ENCODE results near the gene GUCY1A2.
A peak's percentile ranks its signal among the peaks of the same experiment; 100 is the strongest.

Gene GUCY1A2

DNA sequence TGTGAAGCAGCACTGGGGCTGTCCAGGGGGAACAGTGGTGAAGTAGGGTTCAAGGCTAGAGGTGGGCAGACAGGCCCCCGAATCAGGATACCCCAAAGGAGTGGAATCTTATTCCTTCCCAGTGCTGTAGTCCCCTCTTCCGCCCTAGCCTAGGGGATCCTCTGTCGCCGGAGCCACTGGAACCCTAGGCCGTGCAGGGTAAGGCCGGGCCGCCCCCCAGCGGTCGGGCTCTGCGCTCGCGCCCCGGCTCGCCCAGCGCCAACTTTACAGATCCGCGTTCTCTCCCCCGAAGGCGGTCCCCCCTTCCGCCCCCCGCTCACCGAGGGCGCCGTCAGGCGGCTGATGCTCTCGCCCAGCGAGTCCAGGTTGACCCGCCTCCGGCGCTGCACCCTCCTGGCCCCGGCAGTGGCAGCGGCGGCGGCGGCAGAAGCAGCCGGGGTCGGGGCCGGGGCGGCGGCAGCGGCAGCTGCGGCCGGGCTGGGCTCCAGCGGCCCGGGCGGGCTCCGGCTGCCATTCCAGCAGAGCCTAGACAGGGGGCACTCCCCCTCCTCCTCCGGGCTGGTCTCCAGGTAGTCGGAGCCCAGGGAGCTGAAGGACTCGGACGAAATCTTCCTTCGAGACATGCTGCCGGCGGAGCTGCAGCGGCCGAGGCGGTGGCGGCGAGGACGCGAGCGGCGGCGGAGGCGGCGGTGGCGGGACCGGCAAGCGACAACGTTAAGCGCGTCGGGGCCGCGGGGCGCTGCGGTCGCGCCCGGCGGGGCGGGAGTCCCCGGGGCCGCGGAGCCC is 650 bp downstream of the GUCY1A2 start:
- Histone ChIP-seq H3K27me3 (ENCODE audit: low read depth) (peaks cover 16% of the 10 kb centered on the region), H3K4me1 (no peaks in the 10 kb centered on the region), H3K9me3 (no peaks in the 10 kb centered on the region), H3K4me3 (peak overlapping the region; percentile 26), H3K36me3 (replicated peaks) (no peaks in the 10 kb centered on the region)
- DNase-seq (ENCODE audit: low spot score in 2 of 2) = peak; percentile 28 to 65
- in situ Hi-C loops (cut with MboI; ENCODE audit: low sequenced_read_pairs) = loop anchor here (25.0 kb wide), 1 partner anchor 305 kb away; no protein-coding TSS in a partner anchor

- in situ Hi-C loops (cut with MboI; ENCODE audit: low sequenced_read_pairs) = loop anchor here (25.0 kb wide), 1 partner anchor 305 kb away; no protein-coding TSS in a partner anchor
Measured at GRCh38 chr11:107017104-107017432, 1.2 kb downstream of the GUCY1A2 start.

DNA sequence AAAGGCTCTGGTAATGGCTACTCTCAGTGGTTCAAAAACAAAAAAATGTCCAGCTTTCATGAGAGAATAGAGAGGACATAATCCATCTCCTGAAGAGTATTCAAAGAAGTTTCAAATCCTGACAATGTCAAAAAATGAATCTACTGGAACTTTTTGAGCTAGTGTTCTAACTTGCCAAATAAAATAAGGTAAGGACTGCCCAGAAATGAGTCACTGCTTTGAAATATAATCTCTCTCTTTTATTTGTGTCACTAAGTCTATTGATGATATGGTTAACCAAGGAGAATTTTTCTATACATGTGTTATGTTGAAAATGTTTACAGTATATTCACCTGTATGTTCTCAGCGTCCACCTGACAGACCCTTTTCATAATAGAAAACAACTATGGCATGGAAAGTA is 3.4 kb downstream of the GUCY1A2 start:
- in situ Hi-C loops (cut with MboI; ENCODE audit: low sequenced_read_pairs) = loop anchor here (25.0 kb wide), 1 partner anchor 303 kb away; no protein-coding TSS in a partner anchor
- Histone ChIP-seq H3K9me3 (no peaks in the 10 kb centered on the region), H3K36me3 (replicated peaks) (no peaks in the 10 kb centered on the region), H3K4me3 (no peak overlapping the region), H3K4me1 (no peaks in the 10 kb centered on the region), H3K27me3 (ENCODE audit: low read depth) (peaks cover 24% of the 10 kb centered on the region)
- no peak for DNase-seq (ENCODE audit: low spot score in 2 of 2)

More at GRCh38 chr11:107017104-107017432, 1.2 kb downstream of the GUCY1A2 start:
- no peaks in the 10 kb centered on the region for H3K36me3 ChIP-seq (replicated peaks)
- H3K4me1 ChIP-seq = no peaks in the 10 kb centered on the region
- DNase-seq (ENCODE audit: low spot score in 2 of 2) = no peak
- no peaks in the 10 kb centered on the region for H3K9me3 ChIP-seq
- H3K4me3 ChIP-seq = peak overlapping the region; percentile 26
- H3K27me3 ChIP-seq (ENCODE audit: low read depth) = peaks cover 20% of the 10 kb centered on the region

DNA sequence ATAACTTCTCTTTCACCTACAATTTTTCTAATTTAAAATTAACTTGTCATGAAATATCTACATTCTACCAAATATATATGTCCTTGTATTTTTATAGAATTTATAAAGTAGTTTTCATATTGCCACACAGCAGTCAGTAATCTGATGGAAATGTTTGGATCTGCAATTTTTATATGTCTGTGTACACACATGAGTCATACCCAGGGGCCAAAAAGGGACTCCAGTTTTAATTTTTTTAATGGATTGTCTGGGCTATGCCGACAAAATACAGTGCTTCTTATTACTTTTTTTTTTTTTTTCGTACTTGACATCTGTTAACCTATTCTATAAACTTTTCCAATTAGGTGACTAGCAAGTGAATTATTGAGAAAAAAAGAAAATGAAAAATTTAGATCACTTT is 6.3 kb downstream of the GUCY1A2 start:
- in situ Hi-C loops (cut with MboI; ENCODE audit: low sequenced_read_pairs) = loop anchor here (25.0 kb wide), 1 partner anchor 300 kb away; no protein-coding TSS in a partner anchor
- DNase-seq (ENCODE audit: low spot score in 2 of 2) = no peak
- peaks cover 10% of the 10 kb centered on the region for H3K27me3 ChIP-seq (ENCODE audit: low read depth)

GRCh38 chr11:107009190-107009589 is 9.1 kb downstream of the GUCY1A2 start:
- DNase-seq (ENCODE audit: low spot score in 2 of 2) = no peak
- Histone ChIP-seq H3K9me3 (no peaks in the 10 kb centered on the region), H3K27me3 (ENCODE audit: low read depth) (peaks cover 8% of the 10 kb centered on the region), H3K36me3 (replicated peaks) (no peaks in the 10 kb centered on the region), H3K4me3 (no peak overlapping the region), H3K4me1 (no peaks in the 10 kb centered on the region)
- in situ Hi-C loops (cut with MboI; ENCODE audit: low sequenced_read_pairs) = loop anchor here (25.0 kb wide), 1 partner anchor 297 kb away; no protein-coding TSS in a partner anchor

More for the DNA sequence above, 6.3 kb downstream of the GUCY1A2 start:
- no peaks in the 10 kb centered on the region for H3K9me3 ChIP-seq
- H3K36me3 ChIP-seq (replicated peaks) = no peaks in the 10 kb centered on the region
- no peak overlapping the region for H3K4me3 ChIP-seq
- H3K4me1 ChIP-seq = no peaks in the 10 kb centered on the region

DNA sequence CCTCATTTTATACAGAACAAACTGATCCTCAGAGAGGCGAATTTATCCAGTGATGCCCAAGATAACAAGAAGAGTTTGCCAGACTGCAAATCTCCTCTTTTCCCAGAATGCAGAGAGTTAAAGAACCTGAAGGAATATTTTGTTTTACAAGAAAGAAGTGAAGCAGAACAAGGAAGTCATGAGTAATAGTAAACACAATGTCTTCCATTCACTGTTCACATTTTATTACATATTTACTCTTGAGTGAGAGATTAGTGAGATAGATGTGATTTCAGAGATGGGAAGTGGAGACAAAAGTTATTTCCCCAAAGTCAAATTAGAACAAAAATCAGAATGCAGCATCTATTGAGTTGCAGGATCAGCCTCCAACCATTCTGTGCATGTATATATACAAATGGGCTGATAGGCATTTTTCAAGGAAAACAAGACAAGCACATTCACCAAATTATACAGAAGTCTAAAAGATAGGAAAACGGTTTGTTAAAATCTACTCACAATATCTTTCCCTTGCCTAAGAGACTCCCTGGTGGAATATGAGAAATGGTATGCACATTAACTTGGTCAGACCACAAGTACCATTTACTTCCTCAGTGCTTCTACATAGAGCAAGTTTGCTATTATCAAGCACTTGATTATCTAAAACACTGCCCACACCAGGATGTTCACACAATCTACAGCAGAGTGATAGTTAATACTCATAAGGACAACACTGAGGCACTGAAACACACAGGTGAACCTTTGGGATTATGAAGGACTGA is 12.0 kb downstream of the GUCY1A2 start:
- Histone ChIP-seq H3K4me3 (no peak overlapping the region), H3K27me3 (ENCODE audit: low read depth) (peaks cover 5% of the 10 kb centered on the region; the same call in 1 of the 2 replicates), H3K36me3 (replicated peaks) (no peaks in the 10 kb centered on the region), H3K4me1 (no peaks in the 10 kb centered on the region), H3K9me3 (no peaks in the 10 kb centered on the region)
- DNase-seq (ENCODE audit: low spot score in 2 of 2) = no peak
- in situ Hi-C loops (cut with MboI; ENCODE audit: low sequenced_read_pairs) = loop anchor here (25.0 kb wide), 1 partner anchor 294 kb away; no protein-coding TSS in a partner anchor

GRCh38 chr11:106999196-106999595 is 19.1 kb downstream of the GUCY1A2 start:
- Histone ChIP-seq H3K9me3 (no peaks in the 10 kb centered on the region), H3K27me3 (ENCODE audit: low read depth) (no peaks in the 10 kb centered on the region), H3K4me3 (no peak overlapping the region), H3K4me1 (no peaks in the 10 kb centered on the region), H3K36me3 (replicated peaks) (no peaks in the 10 kb centered on the region)
- DNase-seq (ENCODE audit: low spot score in 2 of 2) = no peak
- in situ Hi-C loops (cut with MboI; ENCODE audit: low sequenced_read_pairs) = no loop called here

DNA sequence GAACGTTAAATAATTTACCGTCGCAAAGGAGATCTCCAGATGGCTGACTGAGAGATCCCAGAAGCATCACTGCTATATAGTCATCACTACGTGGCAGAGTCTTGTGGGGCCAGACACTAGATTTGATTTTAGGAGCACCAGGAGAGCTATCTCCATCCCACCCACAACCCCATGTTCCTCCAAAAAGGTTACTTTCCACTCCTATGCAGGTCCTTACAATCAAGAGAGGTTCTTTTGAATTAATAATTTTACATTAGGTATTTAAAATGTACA is 19.4 kb downstream of the GUCY1A2 start:
- no peak for DNase-seq (ENCODE audit: low spot score in 2 of 2)
- Histone ChIP-seq H3K4me3 (no peak overlapping the region), H3K36me3 (replicated peaks) (no peaks in the 10 kb centered on the region), H3K4me1 (no peaks in the 10 kb centered on the region), H3K27me3 (ENCODE audit: low read depth) (no peaks in the 10 kb centered on the region), H3K9me3 (no peaks in the 10 kb centered on the region)
- in situ Hi-C loops (cut with MboI; ENCODE audit: low sequenced_read_pairs) = no loop called here

DNA sequence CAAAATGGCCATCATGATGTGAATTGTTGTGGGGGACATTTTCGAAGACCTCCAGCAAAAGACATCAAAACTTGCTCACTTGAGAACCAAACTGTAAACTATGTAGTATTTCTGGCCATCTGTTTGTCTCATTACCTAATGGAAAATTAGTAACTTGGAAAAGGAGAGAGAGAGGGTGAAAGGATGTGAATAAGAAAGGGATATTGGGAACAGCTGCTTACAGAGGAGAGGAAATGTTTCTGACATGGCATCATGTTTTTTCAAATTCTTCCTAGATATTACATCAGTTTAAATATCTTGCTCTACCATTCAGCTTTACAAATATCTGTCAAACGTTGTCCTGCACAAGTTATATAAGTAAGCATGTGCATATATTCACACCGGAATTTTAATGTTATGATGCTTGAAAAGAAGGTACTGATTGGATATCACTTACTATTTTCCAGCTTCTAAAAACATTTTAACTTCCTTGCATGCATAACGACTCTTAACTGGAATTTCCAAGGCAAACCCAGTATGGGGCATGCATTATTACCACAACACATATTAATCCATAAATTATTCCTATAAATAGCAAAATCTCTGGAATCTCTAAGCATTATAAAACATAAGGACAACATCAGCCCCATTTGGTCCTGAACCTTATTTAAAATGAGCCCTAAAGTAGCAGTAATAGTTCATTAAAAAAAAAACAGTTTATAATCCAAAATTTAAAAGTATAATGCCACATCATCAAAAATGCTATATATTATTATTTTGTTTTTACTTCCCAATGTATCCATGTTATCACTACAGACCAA is 20.0 kb downstream of the GUCY1A2 start:
- in situ Hi-C loops (cut with MboI; ENCODE audit: low sequenced_read_pairs) = no loop called here
- Histone ChIP-seq H3K36me3 (replicated peaks) (no peaks in the 10 kb centered on the region), H3K4me1 (no peaks in the 10 kb centered on the region), H3K27me3 (ENCODE audit: low read depth) (no peaks in the 10 kb centered on the region), H3K4me3 (no peak overlapping the region), H3K9me3 (no peaks in the 10 kb centered on the region)
- DNase-seq (ENCODE audit: low spot score in 2 of 2) = no peak

DNA sequence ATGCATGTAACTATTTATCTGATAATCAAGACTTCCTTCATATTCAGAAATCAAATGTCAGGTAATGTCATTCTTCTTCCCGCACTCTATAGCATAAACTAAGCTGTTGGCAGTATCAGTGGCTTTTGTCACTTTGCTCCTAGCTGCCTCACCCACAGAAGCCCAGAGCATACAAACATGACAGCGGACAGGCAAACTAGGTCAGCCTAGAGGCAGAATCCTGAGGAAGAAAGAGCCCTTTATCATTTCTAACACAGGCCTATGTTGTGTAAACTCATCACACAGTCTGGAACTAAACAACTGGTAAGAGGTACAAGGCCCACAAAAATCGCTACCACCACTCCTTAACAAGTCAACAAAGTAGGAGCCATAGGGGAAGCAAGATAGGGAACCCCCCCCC is 21.0 kb downstream of the GUCY1A2 start:
- no peaks in the 10 kb centered on the region for H3K36me3 ChIP-seq (replicated peaks)
- H3K4me3 ChIP-seq = no peak overlapping the region
- H3K4me1 ChIP-seq = no peaks in the 10 kb centered on the region
- H3K9me3 ChIP-seq = no peaks in the 10 kb centered on the region
- H3K27me3 ChIP-seq (ENCODE audit: low read depth) = no peaks in the 10 kb centered on the region
- in situ Hi-C loops (cut with MboI; ENCODE audit: low sequenced_read_pairs) = no loop called here
- no peak for DNase-seq (ENCODE audit: low spot score in 2 of 2)

- H3K4me1 ChIP-seq = no peaks in the 10 kb centered on the region
- no peaks in the 10 kb centered on the region for H3K27me3 ChIP-seq (ENCODE audit: low read depth)
- in situ Hi-C loops (cut with MboI; ENCODE audit: low sequenced_read_pairs) = no loop called here
- no peaks in the 10 kb centered on the region for H3K36me3 ChIP-seq (replicated peaks)
- no peaks in the 10 kb centered on the region for H3K9me3 ChIP-seq
- H3K4me3 ChIP-seq = no peak overlapping the region
- no peak for DNase-seq (ENCODE audit: low spot score in 2 of 2)
Measured at GRCh38 chr11:106996691-106997090, 21.6 kb downstream of the GUCY1A2 start.

GRCh38 chr11:106990331-106990730 is 27.9 kb downstream of the GUCY1A2 start:
- no peaks in the 10 kb centered on the region for H3K4me1 ChIP-seq
- H3K9me3 ChIP-seq = no peaks in the 10 kb centered on the region
- no peak overlapping the region for H3K4me3 ChIP-seq
- in situ Hi-C loops (cut with MboI; ENCODE audit: low sequenced_read_pairs) = no loop called here
- H3K27me3 ChIP-seq (ENCODE audit: low read depth) = peaks cover 3% of the 10 kb centered on the region; the same call in 1 of the 2 replicates
- no peaks in the 10 kb centered on the region for H3K36me3 ChIP-seq (replicated peaks)
- no peak for DNase-seq (ENCODE audit: low spot score in 2 of 2)

- no peaks in the 10 kb centered on the region for H3K4me1 ChIP-seq
- in situ Hi-C loops (cut with MboI; ENCODE audit: low sequenced_read_pairs) = no loop called here
- H3K27me3 ChIP-seq (ENCODE audit: low read depth) = peaks cover 3% of the 10 kb centered on the region; the same call in 1 of the 2 replicates
- no peak for DNase-seq (ENCODE audit: low spot score in 2 of 2)
- no peaks in the 10 kb centered on the region for H3K36me3 ChIP-seq (replicated peaks)
- no peak overlapping the region for H3K4me3 ChIP-seq
- no peaks in the 10 kb centered on the region for H3K9me3 ChIP-seq
Measured at GRCh38 chr11:106989078-106989455, 29.2 kb downstream of the GUCY1A2 start.
